Psoas muscle (tissue), 8 donors: ENCODE results near the gene PRUNE2. TPM values are rescaled to one million over a fixed set of nuclear protein-coding genes. Genes with fewer than 3 reads are reported as not detected.

Experiments used
- ATAC-seq, 4 donors: fragments of 200-7000 bp; cut with Tn5 transposase; one replicate each; pipeline ENCODE4 v1.9.1; 2020; ENCODE audit warnings: moderate library complexity in 3 of 4, mild to moderate bottlenecking in 2 of 4
- DNase-seq, 2 donors: peaks; one replicate each; pipeline ENCODE4 v3.0.0-alpha.2; 2020
- H3K27ac ChIP-seq: fragments of 200-600 bp; one replicate; pipeline ENCODE4 v1.8.0; 2022
- H3K27me3 ChIP-seq, 3 donors: fragments of 200-600 bp in 1 of 3; one replicate each; pipeline versions ENCODE4 v1.6.1 to v1.8.0; 2013 to 2022; ENCODE audit warnings: low read length in 2 of 3, mild to moderate bottlenecking in 2 of 3, moderate library complexity in 1 of 3; ENCODE audit not compliant: insufficient read depth in 3 of 3
- H3K36me3 ChIP-seq, 2 donors: fragments of 200-600 bp in 1 of 2; one replicate each; pipeline versions ENCODE4 v1.6.1 to v1.8.0; 2013 to 2022; ENCODE audit warnings: low read depth in 1 of 2, mild to moderate bottlenecking in 1 of 2, moderate library complexity in 1 of 2; ENCODE audit not compliant: insufficient read depth in 1 of 2
- H3K4me1 ChIP-seq: fragments of 200-600 bp; one replicate; pipeline ENCODE4 v1.8.0; 2022
- H3K4me3 ChIP-seq: fragments of 200-600 bp; one replicate; pipeline ENCODE4 v1.8.0; 2022; ENCODE audit warnings: mild to moderate bottlenecking
- H3K9me3 ChIP-seq: fragments of 200-600 bp; one replicate; pipeline ENCODE4 v1.8.0; 2022
- CTCF ChIP-seq: fragments of 200-600 bp; IDR thresholded peaks from one replicate; pipeline ENCODE4 v1.8.0; 2022; ENCODE audit warnings: antibody characterized with exemption
- WGBS, 3 donors: extraction: QIAGEN DNeasy Blood & Tissue Kit; methylation state at CpG; one replicate each; pipeline versions ENCODE4 v1.1.6 to v1.1.7; 2013; 5-methylcytosine and 5-hydroxymethylcytosine counted together
- intact Hi-C, 2 donors: fragments of 100-400 bp; cut with DNase I; formaldehyde crosslinking; loops; one replicate each; pipeline versions ENCODE4 v1.11.0 to v1.14.2; 2022
- polyA plus RNA-seq, 3 donors: library from polyadenylated mRNA; stranded (reverse); fragments of 200-250 nt; gene quantifications; one replicate each; pipeline ENCODE4 v1.2.3, GENCODE V29; 2013
- total RNA-seq, 4 donors: library from RNA; stranded (reverse); fragmentation: NEBNext Ultra II Directional in 2 of 4; extraction: Animal tissue kit (Norgen Biotek cat#: 25700) in 2 of 4; gene quantifications; one replicate each; pipeline versions ENCODE4 v1.2.1 to v1.2.4, GENCODE V29; 2021 to 2023
- donor health status: healthy with polysubstance abuse.
- donor health status: DM: no; HTN: no; CAD: no; lungs with moderate emphysema.
- donor health status: Bipolar disorder and iron deficiency.
- donor health status: healthy.
- donor health status: DM: yes; HTN: yes; CAD: no.
- donor health status: DM: no; HTN: no; CAD: no.
- donor health status: DM: no; HTN: no; CAD: no.
- donor health status: DM: yes; HTN: yes; CAD: no.

Gene PRUNE2
- total and polyA plus RNA-seq, 7 donors: 1.2 to 79.9 (median 3.6) TPM

GRCh38 chr9:76725011-76725546, 180.8 kb downstream of the PRUNE2 start:
- Histone ChIP-seq H3K27ac (no peak overlapping the region), H3K4me1 (no peaks in the 10 kb centered on the region), H3K36me3 (no peaks in the 10 kb centered on the region), H3K27me3 (peaks cover 0 to 5% (median 0%) of the 10 kb centered on the region in 3 donors), H3K4me3 (no peak overlapping the region), H3K9me3 (no peaks in the 10 kb centered on the region)
- DNase-seq (no peak), ATAC-seq (no peak)
- intact Hi-C loops: no loop called here
- WGBS, 3 donors: 48 to 52% (median 49%) methylated on average over 4 of the region's 4 CpGs
- no peak for TF ChIP-seq CTCF

- no peak for DNase-seq
- intact Hi-C loops: no loop called here
- no peak for TF ChIP-seq CTCF
- ATAC-seq: no peak
- H3K36me3 ChIP-seq: no peaks in the 10 kb centered on the region
- 62 to 66% (median 65%) methylated on average over 3 of the region's 3 CpGs for WGBS, 3 donors
- peaks cover 0 to 12% (median 0%) of the 10 kb centered on the region in 3 donors for H3K27me3 ChIP-seq
- no peak overlapping the region for H3K4me3 ChIP-seq
- H3K9me3 ChIP-seq: no peaks in the 10 kb centered on the region
- H3K4me1 ChIP-seq: no peaks in the 10 kb centered on the region
- H3K27ac ChIP-seq: no peak overlapping the region
These were observed 185.7 kb downstream of the PRUNE2 start for GRCh38 chr9:76720245-76720644.

GRCh38 chr9:76718166-76718565, 187.7 kb downstream of the PRUNE2 start:
- intact Hi-C loops: no loop called here
- no peak for TF ChIP-seq CTCF
- Histone ChIP-seq H3K27me3 (peaks cover 0 to 12% (median 0%) of the 10 kb centered on the region in 3 donors), H3K4me3 (no peak overlapping the region), H3K27ac (no peak overlapping the region), H3K36me3 (no peaks in the 10 kb centered on the region), H3K9me3 (no peaks in the 10 kb centered on the region), H3K4me1 (no peaks in the 10 kb centered on the region)
- DNase-seq (no peak), ATAC-seq (no peak)
- WGBS, 3 donors: 77 to 87% (median 81%) methylated on average over 4 of the region's 4 CpGs

GRCh38 chr9:76717613-76718012, 188.3 kb downstream of the PRUNE2 start:
- Histone ChIP-seq H3K36me3 (no peaks in the 10 kb centered on the region), H3K27ac (no peak overlapping the region), H3K4me3 (no peak overlapping the region), H3K9me3 (no peaks in the 10 kb centered on the region), H3K4me1 (no peaks in the 10 kb centered on the region), H3K27me3 (peaks cover 0 to 12% (median 0%) of the 10 kb centered on the region in 3 donors)
- no peak for ATAC-seq
- no peak for TF ChIP-seq CTCF
- intact Hi-C loops: no loop called here
- no peak for DNase-seq
- 31 to 48% (median 33%) methylated on average over 5 of the region's 5 CpGs for WGBS, 3 donors

GRCh38 chr9:76717176-76717575, 188.7 kb downstream of the PRUNE2 start:
- TF ChIP-seq CTCF: no peak
- Histone ChIP-seq H3K4me3 (no peak overlapping the region), H3K27ac (no peak overlapping the region), H3K36me3 (no peaks in the 10 kb centered on the region), H3K4me1 (no peaks in the 10 kb centered on the region), H3K27me3 (peaks cover 0 to 12% (median 0%) of the 10 kb centered on the region in 3 donors), H3K9me3 (no peaks in the 10 kb centered on the region)
- DNase-seq (no peak), ATAC-seq (no peak)
- intact Hi-C loops: no loop called here
- WGBS, 3 donors: 66 to 73% (median 68%) methylated on average over 5 of the region's 5 CpGs
